Fibroblast of lung (primary cell): Measurements from ENCODE around the gene ZNF324B.

Experiments
- CTCF ChIP-seq, 2 donors: IDR thresholded peaks in 1 of 2; conservative IDR thresholded peaks in 1 of 2; 1 replicate in 1 of 2; 2 replicates in 1 of 2; pipeline ENCODE4 v1.5.1; 2011 to 2012; ENCODE audit warnings: low read length in 2 of 2, control low read depth in 1 of 2, inconsistent platforms in 1 of 2, low read depth in 1 of 2, mild to moderate bottlenecking in 1 of 2
- EZH2 ChIP-seq: IDR thresholded peaks from 2 replicates; pipeline ENCODE4 v1.5.1; 2012; ENCODE audit warnings: low read length, control low read depth, mild to moderate bottlenecking; ENCODE audit errors: missing control alignments

- TF ChIP-seq CTCF (conservative IDR thresholded peaks at IDR 0.05 in 1 of 2, IDR thresholded peaks at IDR 0.05 in 1 of 2; ENCODE audit: low read depth in 1 of 2, low read length in 2 of 2) (no peak), EZH2 (no peak)
Measured at GRCh38 chr19:58483776-58484175, 32.4 kb downstream of the ZNF324B start.
